Renal cortical epithelial cell (primary cell): ENCODE results near the gene ZNF697. TPM values are rescaled to one million over a fixed set of nuclear protein-coding genes. Genes with fewer than 3 reads are reported as not detected.
"Not testable (repeated sequence)": the region's sequence is repeated elsewhere in the genome, so short reads cannot be mapped to it uniquely, and the experiment has no call there.

Experiments used
- DNase-seq: peaks from one replicate; pipeline ENCODE4 v3.0.0-alpha.2; 2011; ENCODE audit warnings: low read depth
- total RNA-seq: library from RNA; depleted of rRNA; stranded (reverse); fragments of >200 nt; gene quantifications from 2 replicates; pipeline ENCODE4 v1.2.3, GENCODE V29; 2014

ZNF697 gene
- total RNA-seq, 1 donor from 2014 or later = 15.0 TPM

DNA sequence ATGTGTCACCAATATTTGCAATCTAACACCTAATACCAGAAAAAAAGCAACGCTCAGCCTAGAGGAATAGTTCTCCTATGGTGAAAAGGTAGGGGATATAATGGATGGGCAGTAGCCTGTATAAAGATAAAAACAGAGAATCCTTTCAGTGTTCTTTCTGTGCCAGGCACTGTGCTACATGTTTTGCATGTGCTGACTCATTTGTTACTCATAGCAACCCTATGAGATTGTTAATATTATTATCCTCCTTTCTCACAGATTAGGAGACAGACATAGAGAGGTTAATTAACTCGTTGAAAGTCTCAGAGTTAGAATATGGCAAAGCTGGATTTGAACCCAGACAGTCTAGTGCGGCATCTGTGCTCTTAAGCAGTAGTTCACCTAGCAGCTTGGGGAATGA, 45.3 kb downstream of the ZNF697 start:
- not testable (repeated sequence) for DNase-seq

GRCh38 chr1:119602169-119602568, 45.9 kb downstream of the ZNF697 start:
- peak; percentile 85 for DNase-seq

DNA sequence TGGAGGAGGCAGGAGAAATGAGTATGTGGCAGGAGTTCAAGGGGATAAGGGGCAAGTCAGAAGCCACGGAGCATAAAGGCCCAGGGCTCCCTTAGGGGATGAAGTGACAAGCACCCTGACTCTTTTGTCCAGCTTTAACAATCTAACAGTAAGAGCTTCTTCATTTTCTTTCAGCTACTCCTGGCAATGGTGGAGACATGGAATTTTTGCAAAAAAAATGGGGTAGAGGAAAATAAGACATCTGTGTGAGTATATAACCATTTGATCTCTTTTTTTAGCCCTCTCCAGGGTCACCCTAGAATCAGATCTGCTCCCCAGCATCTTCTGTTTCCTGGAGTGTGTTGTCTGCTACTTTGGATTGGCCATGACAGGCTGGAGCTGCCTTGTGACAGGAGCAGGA, 47.1 kb downstream of the ZNF697 start:
- DNase-seq = no peak

DNA sequence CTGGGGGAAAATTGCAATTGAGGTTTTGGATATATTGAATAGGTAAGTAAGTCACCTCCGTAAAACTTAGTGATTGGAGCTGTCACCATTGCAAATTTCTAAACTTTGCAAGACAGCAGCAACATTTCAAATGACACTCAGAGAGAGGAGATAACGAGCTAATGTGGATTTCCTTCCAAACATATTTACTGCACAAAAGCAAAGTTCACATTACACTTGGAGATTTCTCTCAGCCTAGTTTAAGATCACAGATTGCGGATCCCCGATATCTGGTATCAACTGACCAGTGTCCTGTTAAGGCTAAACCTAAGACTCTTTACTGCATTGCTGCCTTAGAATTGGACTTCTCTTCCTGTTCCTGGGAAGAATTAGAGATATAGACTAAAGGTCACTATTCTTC, 47.5 kb downstream of the ZNF697 start:
- no peak for DNase-seq

GRCh38 chr1:119595606-119596005, 52.5 kb downstream of the ZNF697 start:
- DNase-seq = no peak

DNA sequence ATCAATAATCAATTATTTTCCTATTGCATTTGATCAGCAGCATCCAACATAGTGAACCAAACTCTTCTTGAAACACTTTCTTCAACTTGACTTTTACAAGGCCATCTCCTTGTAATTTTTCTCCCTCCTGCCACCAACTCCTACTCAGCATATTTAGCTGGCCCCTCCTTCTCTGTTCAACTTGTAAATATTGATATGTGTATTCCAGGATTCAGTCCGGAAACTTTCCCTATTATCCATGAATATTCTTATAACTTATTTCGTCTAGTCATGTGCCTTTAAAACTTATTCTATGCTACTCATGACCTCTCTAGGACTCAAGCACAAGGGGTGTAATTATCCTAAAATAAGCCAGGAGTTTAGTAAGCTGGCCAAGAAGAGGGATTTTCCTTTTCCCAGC, 52.9 kb downstream of the ZNF697 start:
- no peak for DNase-seq

DNA sequence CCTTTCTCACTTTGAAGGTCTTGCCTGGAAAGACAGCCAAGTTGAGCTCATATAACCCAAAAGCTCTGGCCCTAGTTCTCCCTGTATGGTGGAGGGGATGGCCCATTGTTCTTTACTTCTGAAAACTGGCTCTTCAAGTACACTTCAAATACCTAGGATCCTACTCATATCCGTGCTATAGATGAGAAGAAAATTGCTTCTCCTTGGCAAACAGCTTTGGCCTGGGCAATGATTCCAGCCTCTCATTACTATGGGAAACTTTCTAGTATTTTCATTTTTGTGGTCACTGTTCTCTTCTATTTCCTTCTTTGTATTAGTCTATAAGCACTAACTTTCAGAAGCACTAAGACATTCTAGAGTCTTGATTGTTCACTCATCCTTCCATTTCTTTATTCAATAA, 53.7 kb downstream of the ZNF697 start:
- no peak for DNase-seq

DNA sequence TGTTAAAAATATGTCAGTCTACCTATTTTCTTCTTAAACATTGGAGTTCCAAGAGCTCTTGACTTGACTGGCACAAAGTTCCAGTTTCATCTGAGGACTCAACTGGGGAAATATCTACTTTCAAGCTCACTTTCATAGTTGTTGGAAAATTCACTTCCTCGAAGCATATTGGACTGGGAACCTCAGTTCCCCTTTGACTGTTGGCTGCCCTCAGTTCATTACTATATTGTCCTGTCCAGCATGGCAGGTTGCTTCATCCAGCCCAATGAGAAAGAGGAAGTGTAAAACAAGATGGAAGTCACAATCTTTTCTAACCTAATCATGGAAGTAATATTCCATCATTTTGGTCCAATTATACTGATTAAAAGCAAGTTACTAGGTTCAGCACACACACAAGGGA, 54.3 kb downstream of the ZNF697 start:
- no peak for DNase-seq

DNA sequence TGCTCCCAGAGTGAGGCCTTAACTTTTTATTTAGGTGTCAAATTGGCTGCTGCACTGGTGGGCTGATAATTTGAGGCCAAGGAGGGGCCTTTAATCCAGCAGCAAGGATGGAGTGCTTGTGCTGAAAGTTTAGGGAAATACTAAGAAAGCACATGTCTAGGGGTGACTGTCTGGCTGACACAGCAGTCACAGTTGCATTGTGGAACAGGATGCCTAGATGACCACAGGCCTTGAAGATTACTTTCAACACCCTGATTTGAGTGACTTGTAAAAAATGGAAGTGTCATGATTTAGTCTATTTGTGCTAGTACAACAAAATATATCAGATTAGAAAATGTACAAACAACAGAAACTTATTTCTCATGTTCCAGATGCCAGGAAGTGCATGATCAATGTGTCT, 57.7 kb downstream of the ZNF697 start:
- DNase-seq = no peak

DNA sequence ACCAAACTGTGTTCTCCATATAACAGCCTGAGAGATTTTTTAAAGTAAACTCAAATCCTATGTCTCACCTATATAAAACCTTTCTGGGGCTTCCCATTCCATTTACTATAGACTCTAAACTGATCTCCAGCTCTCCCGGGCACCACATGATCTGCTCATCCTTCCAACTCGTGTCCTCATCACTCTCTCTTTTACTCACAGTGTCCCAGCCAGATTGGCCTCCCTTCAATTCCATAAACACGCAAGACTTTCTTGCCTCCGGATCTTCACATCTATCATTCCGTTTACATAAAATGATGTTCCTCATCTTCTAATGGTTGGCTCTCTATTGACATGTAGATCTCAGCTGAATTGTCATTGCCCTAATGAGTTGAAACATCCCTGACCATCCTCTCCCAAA, 59.4 kb downstream of the ZNF697 start:
- no peak for DNase-seq

DNA sequence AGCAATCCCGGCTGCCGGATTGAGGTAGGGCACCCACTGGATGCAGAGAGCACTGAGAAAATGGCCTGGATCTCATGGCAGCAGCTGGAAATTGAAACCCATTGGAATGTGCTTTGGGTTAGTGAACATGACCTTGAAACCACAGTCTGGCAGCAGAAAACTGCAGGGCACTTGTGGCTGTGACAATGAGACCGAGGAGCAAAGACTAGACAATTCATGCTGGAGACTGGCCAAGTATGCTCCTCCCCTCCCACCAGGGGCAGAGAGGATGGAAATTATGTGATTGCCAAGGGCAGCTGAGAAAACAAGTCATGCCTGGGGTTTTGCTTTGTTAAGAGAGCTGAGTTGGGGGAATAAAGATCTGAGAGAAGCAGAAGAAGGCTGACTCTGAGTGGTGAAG, 60.7 kb downstream of the ZNF697 start:
- DNase-seq = peak; percentile 88

DNA sequence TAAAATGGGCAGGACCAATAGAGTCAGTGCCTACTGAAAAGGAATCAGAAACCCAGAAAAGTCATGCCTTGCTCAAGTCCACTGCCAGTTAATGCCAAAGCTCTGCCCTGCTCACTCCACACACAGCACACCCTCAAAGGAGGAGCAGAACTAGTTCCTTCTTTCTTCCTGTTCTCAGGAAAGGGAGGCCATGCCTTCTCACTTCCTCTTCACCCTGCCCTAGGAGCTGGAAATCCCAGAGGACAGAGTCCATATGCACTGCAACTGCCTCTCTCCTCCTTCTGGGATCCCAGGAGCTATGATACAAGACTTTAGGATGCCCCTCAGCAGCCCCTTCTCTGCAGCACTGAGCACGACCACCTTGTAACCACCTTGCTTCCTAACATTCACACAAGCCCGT, 62.3 kb downstream of the ZNF697 start:
- DNase-seq = not testable (repeated sequence)

DNA sequence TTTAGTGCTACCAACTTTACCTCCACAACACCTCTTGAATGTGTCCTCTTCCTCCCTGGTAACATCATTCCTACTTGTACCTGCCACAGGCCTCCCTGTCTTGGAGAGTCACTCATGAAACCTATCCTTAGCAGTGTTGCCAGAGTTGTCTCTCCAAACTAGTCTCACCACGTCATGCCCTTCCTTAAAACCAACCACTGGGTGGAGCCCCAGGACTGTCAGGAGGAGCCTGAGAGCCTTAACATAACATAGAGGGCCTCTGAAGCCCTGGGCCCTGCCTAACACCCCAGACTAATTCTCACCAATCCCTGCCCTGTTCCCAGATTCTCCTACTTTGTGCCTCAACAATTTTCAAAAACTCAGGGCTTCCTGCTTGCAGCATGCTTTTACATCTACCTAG, 65.3 kb downstream of the ZNF697 start:
- DNase-seq = peak; percentile 48

DNA sequence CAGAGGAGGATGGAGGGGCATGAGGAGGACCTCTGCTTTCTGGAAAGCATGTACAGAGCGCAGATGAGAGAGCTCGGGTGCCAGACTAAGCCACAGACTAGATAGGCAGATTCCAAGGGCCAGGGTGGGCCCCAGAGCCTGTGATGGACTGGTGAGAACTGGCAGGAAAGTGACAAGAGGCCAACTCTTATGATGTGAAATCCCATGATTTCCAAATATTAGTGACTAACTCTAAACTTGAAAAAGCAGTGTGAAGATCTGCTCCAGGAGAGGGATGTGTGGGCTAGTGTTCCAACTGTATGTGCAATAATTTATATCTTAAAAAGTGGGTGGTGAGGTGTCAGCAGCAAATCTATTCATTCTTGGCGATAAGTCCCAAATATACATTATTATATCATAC, 67.0 kb downstream of the ZNF697 start:
- DNase-seq = not testable (repeated sequence)

- DNase-seq = no peak
Observed at GRCh38 chr1:119573886-119574285, 74.2 kb downstream of the ZNF697 start.

GRCh38 chr1:119569930-119570622, 78.0 kb downstream of the ZNF697 start:
- not testable (repeated sequence) for DNase-seq

Other genes with a start within 250 kb of the ZNF697 start
- not detected in 2 replicates for gene HSD3B2, start 233.1 kb downstream of the ZNF697 start, total RNA-seq
- not detected in 2 replicates for gene HSD3B1, start 141.1 kb downstream of the ZNF697 start, total RNA-seq
- 24.7 and 33.1 TPM in 2 replicates for gene PHGDH, start 63.7 kb upstream of the ZNF697 start, total RNA-seq
- gene HMGCS2, start 120.6 kb upstream of the ZNF697 start, total RNA-seq = not detected in 2 replicates
- not detected in 2 replicates for gene REG4, start 163.2 kb upstream of the ZNF697 start, total RNA-seq
- not detected in 2 replicates for gene ADAM30, start 248.2 kb upstream of the ZNF697 start, total RNA-seq